ENCODE measurements around the gene AMER2. TPM values are rescaled to one million over a fixed set of nuclear protein-coding genes. Genes with fewer than 3 reads are reported as not detected.
"Not testable (repeated sequence)": the region's sequence is repeated elsewhere in the genome, so short reads cannot be mapped to it uniquely, and the experiment has no call there.

The AMER2 gene
- polyA plus RNA-seq, 4 donors = 0.22 to 0.40 (median 0.38) TPM

DNA sequence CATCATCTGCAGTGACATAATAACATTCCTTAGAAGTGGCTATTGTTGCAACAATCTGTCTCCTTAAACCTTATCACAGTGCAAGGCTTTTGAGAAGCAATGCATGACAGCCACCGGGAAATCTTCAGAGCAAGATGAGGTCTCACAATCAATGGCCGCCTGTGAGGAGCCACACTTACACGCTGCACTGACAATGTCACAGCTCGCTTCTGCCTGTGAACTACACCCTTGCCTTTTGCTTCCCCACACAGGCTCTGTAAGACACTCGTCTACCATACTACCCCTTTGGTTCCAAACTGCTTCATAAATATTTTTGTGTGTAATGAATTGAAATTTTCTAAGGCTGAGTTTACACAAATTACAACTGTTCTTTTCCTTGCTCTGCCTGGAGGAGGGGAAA is 6.9 kb downstream of the AMER2 start:
- not testable (repeated sequence) for DNase-seq (ENCODE audit: low read depth in 4 of 4, low spot score in 3 of 4)

DNA sequence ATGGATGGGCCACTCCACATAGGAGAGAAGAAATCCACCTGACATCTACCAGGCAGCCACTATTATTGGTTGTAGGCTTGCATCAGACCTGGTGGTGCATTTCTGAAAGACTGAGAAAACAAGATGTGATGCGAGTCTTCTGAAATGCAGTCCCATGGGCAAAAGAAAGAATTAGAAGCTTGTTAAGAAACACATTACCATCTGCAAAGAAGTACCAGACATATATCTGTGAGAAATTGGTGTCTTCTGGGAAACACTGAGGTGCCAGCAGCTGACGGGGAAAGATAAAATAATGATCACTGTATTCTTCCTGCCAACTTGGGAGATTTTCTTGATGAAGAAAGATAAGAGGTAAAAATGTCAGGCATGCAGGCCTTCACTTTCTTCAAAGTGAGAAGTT is 14.4 kb downstream of the AMER2 start:
- no peak for DNase-seq (ENCODE audit: low read depth in 4 of 4, low spot score in 3 of 4)

DNA sequence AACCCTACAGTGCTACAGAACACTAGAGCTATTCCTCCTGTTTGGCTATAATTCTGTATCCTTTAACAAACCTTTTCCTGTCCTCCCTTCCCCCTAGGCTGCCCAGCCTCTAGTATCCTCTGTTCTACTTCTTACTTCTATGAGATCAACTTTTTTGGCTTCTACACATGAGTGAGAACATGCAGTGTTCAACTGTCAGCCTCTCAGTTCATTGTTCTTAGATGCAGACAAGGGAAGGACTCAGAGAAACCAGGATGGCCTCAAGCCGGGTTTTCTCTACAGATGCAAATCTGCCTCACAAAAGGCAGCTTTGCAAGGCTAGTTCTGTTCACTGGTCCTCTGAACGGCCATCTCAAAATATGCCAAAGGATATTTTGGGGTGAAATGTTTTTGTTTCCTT is 18.4 kb downstream of the AMER2 start:
- DNase-seq (ENCODE audit: low read depth in 4 of 4, low spot score in 3 of 4) = no peak

DNA sequence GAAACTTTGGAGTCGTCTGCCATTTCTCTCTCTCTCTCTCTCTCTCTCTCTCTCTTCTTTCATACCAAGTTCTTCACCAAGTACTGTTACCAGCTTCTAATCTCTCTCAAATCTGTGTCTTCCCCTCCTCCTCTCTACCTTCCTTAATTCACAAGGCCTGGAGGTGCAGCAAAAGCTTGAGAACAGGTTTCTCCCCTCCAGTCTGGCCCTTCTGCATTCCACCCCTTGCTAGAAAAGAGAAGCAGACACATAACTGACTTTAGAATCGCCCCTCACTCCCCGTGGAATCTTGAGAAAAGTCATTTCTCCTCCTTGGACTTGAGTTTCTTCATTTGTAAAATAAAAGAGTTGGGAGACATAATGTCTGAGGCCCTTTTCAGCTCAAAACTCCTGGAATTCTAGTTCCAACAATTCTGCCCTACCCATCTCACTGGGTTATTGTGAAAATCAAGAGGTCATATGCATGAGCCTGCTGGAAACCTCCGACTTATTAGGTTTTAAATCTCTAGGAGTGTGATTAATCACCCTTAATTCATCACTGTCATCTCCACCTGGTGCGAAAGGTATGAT is 20.4 kb downstream of the AMER2 start:
- no peak for DNase-seq (ENCODE audit: low read depth in 4 of 4, low spot score in 3 of 4)

DNA sequence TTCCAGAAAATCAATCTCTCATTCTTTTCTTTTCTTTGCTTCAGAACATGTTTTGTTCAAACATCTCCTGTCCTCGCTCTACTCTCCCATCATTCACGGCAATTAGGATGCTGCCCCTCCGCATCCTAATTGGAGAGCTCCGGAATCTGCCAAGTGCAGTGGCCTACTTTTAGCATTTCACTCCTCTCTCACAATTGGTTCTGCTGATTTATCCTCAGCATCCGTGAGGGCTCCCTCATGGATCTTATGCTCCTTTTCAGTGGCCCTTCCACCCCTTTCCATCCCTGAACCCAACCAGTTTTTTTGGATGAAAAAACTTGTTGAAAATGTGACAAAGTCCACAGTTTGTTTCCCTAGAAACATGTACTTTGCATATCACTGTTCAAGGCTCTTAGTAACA is 22.4 kb downstream of the AMER2 start:
- DNase-seq (ENCODE audit: low read depth in 4 of 4, low spot score in 3 of 4) = no peak

DNA sequence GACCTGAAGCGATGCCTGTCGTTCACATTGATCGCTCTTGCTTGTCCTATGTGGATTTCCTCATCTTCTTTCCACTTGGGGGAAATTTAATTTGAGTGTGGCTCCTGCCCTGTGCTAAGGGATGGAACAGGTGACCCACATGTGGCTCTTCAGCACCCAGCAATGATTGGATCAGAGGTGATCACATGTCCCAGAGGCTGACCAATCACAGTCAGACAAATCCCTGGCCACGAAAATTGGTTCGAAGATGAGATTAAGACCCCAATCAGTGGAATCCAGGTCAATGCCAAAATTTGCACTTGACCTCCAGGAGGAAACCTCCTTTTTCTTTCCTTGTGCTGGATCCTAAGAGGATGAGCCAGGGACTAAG is 23.7 kb downstream of the AMER2 start:
- DNase-seq (ENCODE audit: low read depth in 4 of 4, low spot score in 3 of 4) = no peak

DNA sequence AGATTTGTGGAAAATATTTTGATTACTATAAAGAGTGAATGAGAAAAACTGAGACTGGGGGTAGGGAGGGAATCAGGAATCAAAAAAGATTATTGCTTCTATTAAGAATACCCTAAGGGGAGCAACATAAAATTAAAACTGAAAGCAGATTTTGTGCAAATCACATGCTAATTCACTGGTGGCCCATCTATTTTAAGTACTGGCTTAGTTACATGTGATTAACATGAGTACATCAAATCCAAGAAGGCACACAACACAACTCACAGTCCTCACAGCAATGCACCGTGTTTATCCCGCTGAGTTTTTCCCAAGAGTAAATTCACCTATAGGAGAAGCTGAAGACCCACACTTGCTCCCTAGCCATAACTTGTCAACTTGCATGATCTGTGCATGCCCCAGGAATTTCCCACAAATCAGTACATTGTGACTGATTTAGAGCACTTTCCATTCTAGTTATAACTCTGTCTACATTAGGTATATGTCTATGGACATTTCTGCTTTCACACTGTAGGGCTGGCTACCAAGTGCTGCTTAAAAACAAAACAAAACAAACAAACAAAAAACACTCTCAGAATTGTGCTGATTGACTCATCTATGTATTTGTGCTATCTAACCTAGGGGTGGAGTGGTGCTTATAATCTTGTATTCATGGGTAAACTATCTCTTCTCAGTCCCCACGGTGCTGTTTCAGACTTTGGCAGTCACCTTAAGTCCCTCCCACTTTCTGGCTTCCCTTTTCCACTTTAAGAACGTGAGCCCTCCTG is 24.3 kb downstream of the AMER2 start:
- DNase-seq (ENCODE audit: low read depth in 4 of 4, low spot score in 3 of 4) = no peak

DNA sequence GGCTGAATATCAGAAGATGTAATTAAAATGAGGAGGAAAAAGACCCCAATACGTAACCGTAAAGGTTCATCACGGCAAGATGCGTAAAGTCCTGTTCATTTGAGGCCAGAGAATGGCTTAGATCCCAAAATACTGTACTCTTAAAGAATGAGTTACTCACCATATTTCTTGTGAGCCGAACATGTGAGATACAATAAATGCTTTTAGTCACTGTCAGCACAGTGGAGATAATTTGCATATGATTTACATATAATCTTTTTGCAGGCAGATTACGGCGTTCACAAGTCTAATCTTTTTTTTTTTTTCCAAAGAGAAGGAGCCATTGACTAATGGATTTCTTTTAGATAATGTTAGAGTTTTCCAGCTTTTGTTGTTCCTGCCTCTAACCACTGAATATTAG is 28.4 kb downstream of the AMER2 start:
- DNase-seq (ENCODE audit: low read depth in 4 of 4, low spot score in 3 of 4) = no peak

DNA sequence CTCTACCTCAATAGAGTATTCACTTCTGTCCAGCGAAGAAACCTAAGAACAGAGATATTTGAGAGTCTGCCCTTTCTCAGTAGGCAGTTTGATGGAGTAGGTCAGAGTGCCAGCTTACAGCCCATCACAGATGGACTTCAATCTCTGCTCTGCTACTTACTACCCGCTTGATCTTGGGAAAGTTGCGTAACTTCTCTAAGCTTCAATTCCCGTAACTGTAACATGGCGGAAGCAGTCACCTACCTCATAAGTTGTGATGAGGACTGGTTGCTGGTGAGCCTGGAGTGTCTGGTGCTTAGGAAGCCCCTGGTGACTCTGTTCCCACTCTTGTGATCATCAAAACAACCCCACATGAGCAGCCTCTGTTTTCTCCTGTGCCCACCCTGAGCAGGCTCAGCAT is 31.0 kb downstream of the AMER2 start:
- DNase-seq (ENCODE audit: low read depth in 4 of 4, low spot score in 3 of 4) = no peak

DNA sequence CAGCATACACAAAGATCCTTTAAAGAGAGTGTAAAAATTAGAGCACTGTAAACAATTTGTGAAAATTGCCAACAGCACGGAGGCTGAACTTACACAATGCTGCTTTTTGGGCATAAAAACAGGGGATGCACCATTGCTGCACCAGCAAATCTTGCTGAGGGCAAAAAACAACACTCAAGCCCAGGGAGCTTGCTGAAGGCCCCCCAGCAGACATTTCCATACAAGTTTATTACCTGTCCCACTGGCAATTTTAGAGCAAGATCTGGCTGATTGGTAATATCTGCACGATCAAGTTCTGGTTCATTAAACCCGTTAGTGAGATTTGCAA is 34.3 kb downstream of the AMER2 start:
- DNase-seq (ENCODE audit: low read depth in 4 of 4, low spot score in 3 of 4) = no peak

DNA sequence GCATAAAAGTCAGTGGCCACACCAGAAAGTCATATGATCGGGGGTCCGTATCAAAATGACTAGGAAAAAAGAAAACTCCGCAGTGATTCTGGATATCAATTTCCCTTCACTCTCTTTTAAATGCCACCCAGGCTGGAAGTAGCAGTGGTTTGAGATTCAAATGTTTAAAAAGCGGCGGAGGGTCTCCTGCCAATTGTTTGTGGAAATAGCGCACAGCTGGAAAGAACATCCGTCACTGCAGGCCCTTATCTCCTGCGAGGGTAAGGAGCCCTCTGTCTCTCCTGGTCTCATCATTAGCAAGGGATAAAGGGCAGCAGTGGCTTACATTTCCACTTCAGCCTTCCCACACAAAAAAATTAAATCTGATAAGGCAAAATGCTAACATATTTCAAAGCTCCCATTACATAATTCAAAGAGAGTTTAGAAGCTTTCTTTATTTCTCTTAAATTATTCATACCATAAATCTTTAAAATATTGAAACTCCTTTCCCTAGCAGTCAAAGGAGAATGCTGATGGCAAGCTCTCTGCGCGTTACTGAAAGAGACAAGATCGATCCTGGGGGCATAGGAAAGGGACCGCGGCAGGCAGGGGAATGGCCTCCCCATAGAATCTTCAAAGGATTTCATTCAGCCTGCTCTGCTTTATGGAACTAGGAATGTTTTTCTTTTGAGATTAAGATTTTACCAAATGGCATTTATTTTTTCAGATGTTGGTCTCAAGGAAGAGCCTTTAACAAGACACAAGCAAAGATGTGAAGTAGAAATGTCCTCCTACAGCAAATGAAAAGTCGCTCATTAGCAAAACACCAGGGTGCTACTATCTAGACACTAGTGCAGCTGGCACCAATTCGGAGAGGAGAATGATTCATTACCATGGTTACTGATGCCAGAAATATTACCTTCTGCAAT is 35.0 kb downstream of the AMER2 start:
- DNase-seq (ENCODE audit: low read depth in 4 of 4, low spot score in 3 of 4) = no peak

DNA sequence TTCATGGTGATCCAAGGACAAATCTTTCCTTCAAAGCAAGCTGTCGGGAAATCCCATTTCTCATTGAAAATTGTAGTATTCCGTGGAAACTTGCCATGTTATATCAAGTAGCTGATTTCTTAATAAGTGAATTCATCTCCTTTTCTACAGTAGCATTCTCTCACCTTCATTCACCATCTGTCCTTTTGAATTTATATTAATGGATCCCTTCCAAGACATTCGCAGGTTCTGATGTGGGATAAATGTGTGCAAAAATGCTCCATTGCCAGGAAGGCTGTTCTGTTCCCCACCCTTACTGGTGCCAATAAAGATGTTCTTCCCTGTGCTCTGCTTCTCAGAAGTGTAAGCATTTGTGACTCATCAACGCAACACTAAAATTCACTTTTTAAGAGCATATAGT is 36.2 kb downstream of the AMER2 start:
- DNase-seq (ENCODE audit: low read depth in 4 of 4, low spot score in 3 of 4) = no peak

DNA sequence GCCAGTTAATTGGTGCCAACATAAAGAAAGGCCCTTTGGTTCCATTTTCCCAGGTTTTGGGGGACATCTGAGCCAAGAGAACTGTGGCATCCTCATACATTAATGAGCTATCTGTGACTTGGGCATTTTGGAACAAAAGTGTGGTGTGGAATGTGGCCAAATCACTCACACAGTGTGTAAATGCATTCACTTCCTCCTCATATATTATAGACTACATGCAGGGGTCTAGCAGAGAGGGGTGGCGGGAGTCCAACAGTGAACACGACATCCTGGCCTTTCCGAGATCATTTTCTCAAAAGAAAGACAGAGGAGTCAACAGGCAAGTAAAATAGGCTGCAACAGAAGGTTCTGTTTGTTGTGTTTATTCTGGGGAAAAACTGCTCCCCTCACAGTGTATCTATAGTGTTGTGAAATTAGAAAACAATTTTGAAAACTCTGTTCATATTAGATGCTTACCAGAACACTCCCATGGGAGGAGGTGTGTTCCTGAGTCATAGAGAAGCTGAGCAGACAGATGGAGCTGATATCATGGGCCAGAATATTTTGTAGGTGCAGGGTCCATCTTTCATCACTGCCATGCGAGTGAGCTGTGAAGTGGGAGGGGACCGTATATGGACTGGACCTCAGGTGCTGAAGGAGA is 39.2 kb downstream of the AMER2 start:
- no peak for DNase-seq (ENCODE audit: low read depth in 4 of 4, low spot score in 3 of 4)

DNA sequence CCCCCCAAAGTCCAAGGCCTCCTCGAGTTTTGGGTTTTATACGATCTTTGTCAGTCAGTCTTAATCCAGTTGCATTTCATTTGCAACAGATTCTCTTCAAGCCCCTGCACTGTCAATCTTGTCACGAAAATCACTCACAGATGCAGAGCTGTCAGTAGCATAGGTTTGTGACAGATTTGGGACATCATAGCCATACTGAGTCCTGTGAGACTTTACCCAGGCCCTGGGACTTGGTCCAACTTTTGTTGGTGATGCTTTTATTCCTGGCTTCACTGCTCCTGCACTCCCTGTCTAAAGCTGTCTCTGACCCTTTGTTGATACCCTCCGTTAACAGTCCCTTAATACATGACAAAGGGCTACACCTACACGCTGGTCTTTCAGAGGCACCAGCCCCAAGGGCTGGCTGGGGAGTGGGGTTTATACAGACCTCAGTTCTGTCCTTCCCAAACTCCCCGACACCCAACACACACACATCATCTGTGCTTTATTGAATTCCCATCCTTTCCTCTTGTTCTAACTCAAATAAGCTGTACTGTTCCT is 40.1 kb downstream of the AMER2 start:
- DNase-seq (ENCODE audit: low read depth in 4 of 4, low spot score in 3 of 4) = no peak

DNA sequence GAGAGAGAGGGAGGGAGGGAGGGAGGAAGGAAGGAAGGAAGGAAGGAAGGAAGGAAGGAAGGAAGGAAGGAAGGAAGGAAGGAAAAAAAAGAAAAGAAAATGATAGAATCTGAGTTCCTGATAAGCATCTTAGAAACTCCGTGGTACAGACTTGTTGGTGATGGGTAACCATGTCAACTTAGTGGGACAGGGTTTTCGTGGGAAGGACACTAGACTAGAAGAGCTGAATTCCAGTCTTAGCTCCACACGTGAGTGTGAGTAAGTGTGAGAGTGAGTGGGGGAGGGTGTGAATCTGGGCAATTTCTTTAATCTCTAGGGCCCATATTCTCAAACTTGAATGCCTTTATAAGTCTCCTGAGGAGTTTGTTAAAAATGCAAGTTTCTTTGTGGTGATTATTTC is 41.1 kb downstream of the AMER2 start:
- no peak for DNase-seq (ENCODE audit: low read depth in 4 of 4, low spot score in 3 of 4)

DNA sequence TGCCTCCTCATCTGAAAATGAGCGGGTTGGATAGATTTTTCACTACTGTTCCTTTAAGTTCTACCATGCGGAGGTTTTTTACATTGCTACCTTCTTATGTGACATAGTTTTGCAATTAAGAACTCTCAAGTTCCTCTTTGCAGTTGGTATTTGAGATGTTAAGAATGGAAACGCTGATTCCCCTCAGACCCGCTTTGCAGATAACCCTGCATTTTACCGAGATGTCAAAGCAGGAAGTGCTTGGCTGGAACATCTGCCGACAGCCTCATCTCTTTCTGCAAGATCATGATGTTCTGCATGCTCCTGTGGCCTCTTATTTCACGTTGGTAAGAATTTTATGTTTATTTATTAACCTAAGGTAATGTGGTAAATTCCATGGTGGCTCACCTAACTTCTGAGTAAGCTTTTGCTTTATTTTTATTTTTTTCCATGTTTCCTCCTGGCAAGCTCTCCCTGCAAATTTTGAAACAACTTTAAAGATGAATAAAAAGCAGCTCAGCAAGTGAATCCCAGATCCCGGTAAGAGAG is 53.6 kb downstream of the AMER2 start:
- DNase-seq (ENCODE audit: low read depth in 4 of 4, low spot score in 3 of 4) = no peak

DNA sequence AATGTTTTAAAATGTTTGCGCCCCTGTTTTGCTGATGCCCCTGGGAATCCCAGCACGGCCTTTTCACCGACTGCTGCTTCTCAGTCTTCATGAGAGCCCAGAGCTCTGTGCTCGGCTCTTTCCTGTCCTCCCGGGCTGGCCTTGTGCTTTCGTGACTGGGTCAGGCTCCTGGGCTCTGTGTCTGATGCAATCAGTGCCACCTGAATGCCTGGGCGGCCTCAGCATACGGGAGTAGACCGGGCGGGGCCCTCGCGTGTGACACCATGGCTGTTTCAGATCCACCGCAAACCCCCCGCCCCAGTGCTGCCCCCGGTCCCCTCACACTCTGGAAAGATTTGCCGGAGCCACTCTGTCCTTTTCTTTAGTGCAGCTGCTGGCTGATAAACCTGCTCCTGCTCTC is 54.8 kb downstream of the AMER2 start:
- DNase-seq (ENCODE audit: low read depth in 4 of 4, low spot score in 3 of 4) = no peak

DNA sequence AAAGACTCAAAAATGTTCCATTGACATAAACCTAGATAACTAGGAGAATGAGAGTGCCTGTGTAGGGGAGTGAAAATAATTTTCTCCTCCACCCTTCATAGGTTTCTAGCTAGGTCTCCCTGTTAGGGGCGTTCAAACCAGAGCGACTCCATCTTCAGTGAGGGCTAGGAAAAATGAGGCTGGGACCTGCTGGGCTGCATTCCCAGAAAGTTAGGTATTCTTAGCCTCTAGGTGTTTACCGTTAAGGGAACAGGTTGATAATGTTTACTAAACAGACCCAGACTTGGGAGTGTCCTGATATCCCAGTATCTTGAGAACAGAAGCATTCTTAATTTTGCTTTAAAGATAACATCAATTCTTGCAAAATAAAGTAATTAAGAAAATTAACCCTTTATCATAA is 56.0 kb downstream of the AMER2 start:
- no peak for DNase-seq (ENCODE audit: low read depth in 4 of 4, low spot score in 3 of 4)

DNA sequence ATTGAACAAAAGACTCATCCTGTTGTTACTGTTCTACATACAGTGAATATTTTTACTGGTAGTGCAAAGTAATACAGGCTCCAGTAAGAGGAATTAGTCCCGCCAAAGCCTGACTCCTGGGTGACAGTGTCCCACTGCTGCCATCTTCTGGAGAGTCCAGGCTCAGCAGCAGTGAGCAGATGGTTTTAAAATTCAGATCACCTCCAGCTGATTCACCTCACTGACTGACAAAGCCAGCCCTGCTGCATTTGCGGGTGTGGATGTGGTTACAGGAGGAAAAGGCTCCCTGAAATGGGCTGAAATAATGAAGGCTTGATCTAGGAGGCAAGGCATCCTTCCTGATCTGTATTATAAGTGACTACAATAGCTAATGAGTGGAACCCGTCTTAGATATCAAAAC is 57.9 kb downstream of the AMER2 start:
- DNase-seq (ENCODE audit: low read depth in 4 of 4, low spot score in 3 of 4) = peak; percentile 54 to 73 (median 68)

DNA sequence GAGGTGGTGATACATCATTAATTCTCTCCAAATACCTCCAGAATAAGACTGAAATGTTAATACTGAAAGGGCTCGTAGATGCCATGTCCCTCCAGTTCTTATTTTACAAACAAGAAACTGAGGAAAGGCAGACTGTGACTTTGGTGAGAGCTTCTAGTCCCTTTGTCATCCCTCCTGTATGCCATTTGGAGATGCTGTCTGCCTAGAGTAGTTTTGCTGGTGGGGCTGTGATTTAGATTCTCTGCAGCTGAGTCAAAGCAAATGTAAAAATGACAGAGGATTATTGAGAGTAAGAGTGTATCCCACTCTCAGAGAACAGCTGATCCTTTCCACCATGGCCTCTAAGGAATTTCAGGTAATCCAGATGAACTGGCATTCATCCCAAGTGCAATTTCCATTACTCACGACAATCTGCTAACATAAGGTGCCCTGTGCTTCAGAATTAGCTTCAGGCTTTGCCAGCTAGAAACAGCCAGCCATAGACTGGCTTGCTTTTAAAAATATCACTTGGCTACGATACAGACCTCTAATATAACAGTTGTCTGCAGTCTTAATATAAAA is 59.3 kb downstream of the AMER2 start:
- DNase-seq (ENCODE audit: low read depth in 4 of 4, low spot score in 3 of 4) = no peak
